Gastrocnemius medialis (tissue), 4 donors: ENCODE measurements around the gene ACY1. TPM values are rescaled to one million over a fixed set of nuclear protein-coding genes. Genes with fewer than 3 reads are reported as not detected.

Source experiments
- ATAC-seq, 2 donors: fragments of 150-250 bp; one replicate each; pipeline ENCODE4 v1.9.1; 2016
- DNase-seq, 2 donors: peaks; one replicate each; pipeline ENCODE4 v3.0.0-alpha.2; 2019
- H3K27ac ChIP-seq, 4 donors: fragments of 200-600 bp; sonication (generic); 1 replicate in 1 of 4; 2 replicates in 3 of 4; pipeline ENCODE4 v1.5.1; 2016 to 2018; ENCODE audit warnings: mild to moderate bottlenecking in 2 of 4, moderate library complexity in 1 of 4
- H3K27me3 ChIP-seq, 3 donors: fragments of 200-600 bp; sonication (generic) in 2 of 3; 1 replicate in 1 of 3; 2 replicates in 2 of 3; pipeline versions ENCODE4 v1.5.1 to v1.6.0; 2016 to 2019; ENCODE audit warnings: mild to moderate bottlenecking in 1 of 3, moderate library complexity in 1 of 3
- H3K36me3 ChIP-seq, 2 donors: fragments of 200-600 bp; sonication (generic) in 1 of 2; one replicate each; pipeline ENCODE4 v1.5.1; 2017 to 2018
- H3K4me1 ChIP-seq, 2 donors: fragments of 200-600 bp; sonication (generic) in 1 of 2; one replicate each; pipeline ENCODE4 v1.5.1; 2016 to 2017; ENCODE audit warnings: mild to moderate bottlenecking in 2 of 2
- H3K4me3 ChIP-seq, 4 donors: fragments of 200-600 bp; sonication (generic) in 3 of 4; 1 replicate in 1 of 4; 2 replicates in 3 of 4; pipeline ENCODE4 v1.5.1; 2016 to 2019; ENCODE audit warnings: mild to moderate bottlenecking in 2 of 4
- H3K9me3 ChIP-seq, 3 donors: fragments of 200-600 bp; sonication (generic) in 2 of 3; 1 replicate in 1 of 3; 2 replicates in 2 of 3; pipeline ENCODE4 v1.5.1; 2016 to 2019
- POLR2A ChIP-seq, 2 donors: fragments of 450-650 bp; IDR thresholded peaks; one replicate each; pipeline ENCODE4 v1.6.1; 2017; ENCODE audit warnings: antibody characterized with exemption in 2 of 2, mild to moderate bottlenecking in 2 of 2, moderate library complexity in 2 of 2
- in situ Hi-C, 4 donors: fragments of 200-750 bp; cut with MboI; loops; one replicate each; pipeline versions ENCODE4 v1.15.0 to v1.8.0; 2017; ENCODE audit warnings: low sequenced_read_pairs in 4 of 4
- intact Hi-C: fragments of 100-400 bp; cut with DNase I; formaldehyde crosslinking; loops from one replicate; pipeline ENCODE4 v1.15.1; 2023; ENCODE audit warnings: low total_unique reads
- total RNA-seq, 4 donors: library from RNA; depleted of rRNA; stranded (reverse); fragments of >200 nt; gene quantifications; one replicate each; pipeline versions ENCODE4 v1.1.0 to v1.2.3, GENCODE V29; 2016
- TF ChIP-seq, protein P1 (sequence below), 5 experiments: fragments of 450-650 bp in 3 of 5; fragments of 200-600 bp in 2 of 5; sonication (generic) in 2 of 5; IDR thresholded peaks in 4 of 5; conservative IDR thresholded peaks in 1 of 5; 1 replicate in 4 of 5; 2 replicates in 1 of 5; pipeline ENCODE4 v1.5.1; 2016 to 2019; ENCODE audit warnings: antibody characterized with exemption in 5 of 5, mild to moderate bottlenecking in 3 of 5, moderate library complexity in 3 of 5

The ACY1 gene
- total RNA-seq, 4 donors from 2014 or later = 33.5 to 79.3 (median 43.2) TPM

DNA sequence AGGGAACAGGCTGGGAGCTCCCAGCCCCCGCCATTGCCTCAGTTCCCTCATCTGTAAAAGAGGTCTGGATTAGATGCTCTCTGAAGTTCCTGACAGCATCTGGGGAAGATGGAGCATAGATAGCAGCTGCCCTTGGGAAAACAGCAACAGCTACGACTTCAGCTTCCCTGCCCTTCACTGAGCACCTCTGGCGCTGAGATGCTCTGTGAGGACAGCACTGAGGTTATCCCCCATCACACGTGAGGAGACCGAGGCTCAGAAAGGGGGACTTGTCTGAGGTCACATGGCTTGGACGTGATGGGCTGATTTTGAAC, 23.4 kb downstream of the ACY1 start:
- in situ Hi-C loops (loop anchor here in 2 of 4 donors (10.0 kb wide), 1 partner anchor 48 kb away; the partner anchor contains the start of gene DUSP7 (in 2 of the 2)), intact Hi-C loops (loop anchor here (10.0 kb wide), 1 partner anchor 328 kb away; no protein-coding TSS in a partner anchor)
- no peaks in the 10 kb centered on the region for H3K36me3 ChIP-seq
- no peaks in the 10 kb centered on the region for H3K9me3 ChIP-seq
- H3K4me1 ChIP-seq = peaks cover 40 to 44% of the 10 kb centered on the region in 2 donors
- H3K27me3 ChIP-seq = no peaks in the 10 kb centered on the region
- DNase-seq (no peak), ATAC-seq (peak in 1 of 2 donors; percentile 2)
- H3K27ac ChIP-seq = peak overlapping the region; percentile 70 to 82 (median 80)
- TF ChIP-seq, protein P1, sequence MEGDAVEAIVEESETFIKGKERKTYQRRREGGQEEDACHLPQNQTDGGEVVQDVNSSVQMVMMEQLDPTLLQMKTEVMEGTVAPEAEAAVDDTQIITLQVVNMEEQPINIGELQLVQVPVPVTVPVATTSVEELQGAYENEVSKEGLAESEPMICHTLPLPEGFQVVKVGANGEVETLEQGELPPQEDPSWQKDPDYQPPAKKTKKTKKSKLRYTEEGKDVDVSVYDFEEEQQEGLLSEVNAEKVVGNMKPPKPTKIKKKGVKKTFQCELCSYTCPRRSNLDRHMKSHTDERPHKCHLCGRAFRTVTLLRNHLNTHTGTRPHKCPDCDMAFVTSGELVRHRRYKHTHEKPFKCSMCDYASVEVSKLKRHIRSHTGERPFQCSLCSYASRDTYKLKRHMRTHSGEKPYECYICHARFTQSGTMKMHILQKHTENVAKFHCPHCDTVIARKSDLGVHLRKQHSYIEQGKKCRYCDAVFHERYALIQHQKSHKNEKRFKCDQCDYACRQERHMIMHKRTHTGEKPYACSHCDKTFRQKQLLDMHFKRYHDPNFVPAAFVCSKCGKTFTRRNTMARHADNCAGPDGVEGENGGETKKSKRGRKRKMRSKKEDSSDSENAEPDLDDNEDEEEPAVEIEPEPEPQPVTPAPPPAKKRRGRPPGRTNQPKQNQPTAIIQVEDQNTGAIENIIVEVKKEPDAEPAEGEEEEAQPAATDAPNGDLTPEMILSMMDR (IDR thresholded peaks at IDR 0.05 in 4 of 5, conservative IDR thresholded peaks at IDR 0.05 in 1 of 5) = no peak
- TF ChIP-seq POLR2A (IDR thresholded peaks at IDR 0.05) = no peak
- no peak overlapping the region for H3K4me3 ChIP-seq

DNA sequence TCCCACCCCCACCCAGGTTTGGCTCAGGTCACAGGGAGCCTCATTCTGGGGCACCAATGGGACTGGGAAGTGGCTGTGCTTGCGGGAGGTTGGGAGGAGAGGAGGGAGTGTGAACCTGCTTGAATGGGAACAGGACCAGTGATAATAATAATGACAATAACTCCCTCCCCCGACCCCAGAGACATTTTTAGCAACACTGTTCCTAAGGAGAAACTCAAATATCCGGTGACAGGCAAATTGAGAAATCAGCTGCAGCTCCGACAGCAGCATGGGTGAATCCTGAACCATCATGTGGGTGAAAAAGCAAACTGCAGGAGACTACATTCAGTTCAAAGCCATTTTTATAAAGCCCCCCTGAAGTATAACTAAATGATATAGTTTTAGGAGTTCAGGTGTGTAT, 24.0 kb downstream of the ACY1 start:
- Histone ChIP-seq H3K4me3 (no peak overlapping the region), H3K27ac (peak overlapping the region; percentile 70 to 82 (median 80)), H3K9me3 (no peaks in the 10 kb centered on the region), H3K27me3 (no peaks in the 10 kb centered on the region), H3K4me1 (peaks cover 45 to 49% of the 10 kb centered on the region in 2 donors), H3K36me3 (no peaks in the 10 kb centered on the region)
- in situ Hi-C loops (loop anchor here in 2 of 4 donors (10.0 kb wide), 1 partner anchor 48 kb away; the partner anchor contains the start of gene DUSP7 (in 2 of the 2)), intact Hi-C loops (loop anchor here (10.0 kb wide), 1 partner anchor 328 kb away; no protein-coding TSS in a partner anchor)
- no peak for TF ChIP-seq POLR2A (IDR thresholded peaks at IDR 0.05)
- TF ChIP-seq, protein P1 (IDR thresholded peaks at IDR 0.05 in 4 of 5, conservative IDR thresholded peaks at IDR 0.05 in 1 of 5) = no peak
- ATAC-seq (peak; percentile 48 to 73), DNase-seq (peak in 1 of 2 donors; percentile 47)

DNA sequence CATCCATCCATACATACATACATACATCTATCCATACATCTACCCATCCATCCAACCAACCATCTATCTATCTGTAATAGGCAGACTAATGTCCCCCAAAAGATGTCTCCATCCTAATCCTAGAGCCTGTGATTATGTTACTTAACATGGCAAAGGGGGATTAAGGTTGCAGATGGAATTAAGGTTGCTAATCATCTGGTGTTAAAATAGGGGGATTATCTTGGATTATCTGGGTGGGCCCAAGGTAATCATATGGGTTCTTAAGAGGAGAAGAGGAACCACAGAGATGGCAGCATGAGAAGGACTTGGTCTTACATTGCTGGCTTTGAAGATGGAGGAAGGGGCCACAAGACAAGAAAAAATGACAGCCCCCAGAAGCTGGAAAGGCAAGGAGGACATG, 27.1 kb downstream of the ACY1 start:
- TF ChIP-seq, protein P1 (IDR thresholded peaks at IDR 0.05 in 4 of 5, conservative IDR thresholded peaks at IDR 0.05 in 1 of 5) = no peak
- no peak for TF ChIP-seq POLR2A (IDR thresholded peaks at IDR 0.05)
- peaks cover 45 to 68% of the 10 kb centered on the region in 2 donors for H3K4me1 ChIP-seq
- no peaks in the 10 kb centered on the region for H3K9me3 ChIP-seq
- peak overlapping the region in 1 of 4 donors; percentile 98 for H3K27ac ChIP-seq
- in situ Hi-C loops (no loop called here), intact Hi-C loops (no loop called here)
- no peaks in the 10 kb centered on the region for H3K36me3 ChIP-seq
- H3K27me3 ChIP-seq = no peaks in the 10 kb centered on the region
- no peak overlapping the region for H3K4me3 ChIP-seq
- DNase-seq (no peak), ATAC-seq (no peak)

DNA sequence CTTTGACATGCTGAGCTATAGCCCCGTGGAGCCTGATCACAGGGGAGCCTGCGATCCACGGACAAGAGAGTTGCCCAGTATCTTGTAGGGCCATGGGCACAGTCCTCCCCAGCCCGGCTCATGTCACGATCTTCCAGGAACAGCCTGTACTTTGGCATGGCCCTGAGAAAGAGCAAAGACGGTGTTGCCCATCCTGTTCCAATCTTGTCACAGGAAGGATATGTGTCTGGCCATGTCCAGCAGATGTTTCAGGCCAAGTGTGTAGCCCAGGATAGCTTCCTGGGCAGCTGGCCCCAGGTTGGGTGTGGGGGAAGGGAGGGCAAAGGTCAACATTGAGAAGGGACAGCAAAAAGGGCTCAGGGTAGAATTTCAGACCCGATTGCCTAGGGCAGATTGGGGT, 29.4 kb downstream of the ACY1 start:
- H3K4me1 ChIP-seq = peaks cover 43 to 63% of the 10 kb centered on the region in 2 donors
- intact Hi-C loops = loop anchor here (2.0 kb wide), 1 partner anchor 44 kb away; the partner anchor contains the start of gene DUSP7

More for the DNA sequence above, 29.4 kb downstream of the ACY1 start:
- ATAC-seq (peak; percentile 86 to 94), DNase-seq (peak; percentile 87 to 93)
- Histone ChIP-seq H3K4me3 (no peak overlapping the region), H3K9me3 (no peaks in the 10 kb centered on the region), H3K27me3 (no peaks in the 10 kb centered on the region), H3K36me3 (no peaks in the 10 kb centered on the region), H3K27ac (peak overlapping the region; percentile 95 to 98 (median 96))
- TF ChIP-seq, protein P1 (IDR thresholded peaks at IDR 0.05 in 4 of 5, conservative IDR thresholded peaks at IDR 0.05 in 1 of 5) = no peak
- peak in 1 of 2 donors; percentile 34 for TF ChIP-seq POLR2A (IDR thresholded peaks at IDR 0.05)
- in situ Hi-C loops = no loop called here
